Neuronal stem cell (in vitro differentiated cells): ENCODE results near the gene KLRF2.
"Not testable (repeated sequence)": the region's sequence is repeated elsewhere in the genome, so short reads cannot be mapped to it uniquely, and the experiment has no call there.

Source experiments
- DNase-seq: peaks from one replicate; pipeline ENCODE4 v3.0.0-alpha.2; 2013; ENCODE audit warnings: low spot score
- H2AFZ ChIP-seq: one replicate; pipeline ENCODE4 v1.6.1; 2013; ENCODE audit warnings: mild to moderate bottlenecking, low read length, inconsistent platforms
- H2AK5ac ChIP-seq: 2 replicates; pipeline ENCODE4 v1.6.1; 2013; ENCODE audit warnings: low read depth, mild to moderate bottlenecking, inconsistent platforms, low read length, moderate library complexity, mixed read lengths
- H2BK120ac ChIP-seq: 2 replicates; pipeline ENCODE4 v1.6.1; 2013; ENCODE audit warnings: low read depth, mild to moderate bottlenecking, inconsistent platforms, low read length, moderate library complexity, mixed read lengths
- H2BK12ac ChIP-seq: one replicate; pipeline ENCODE4 v1.6.1; 2013; ENCODE audit warnings: low read length, inconsistent platforms
- H2BK15ac ChIP-seq: 2 replicates; pipeline ENCODE4 v1.6.1; 2013; ENCODE audit warnings: mild to moderate bottlenecking, low read length, inconsistent platforms, mixed read lengths
- H2BK5ac ChIP-seq: one replicate; pipeline ENCODE4 v1.6.1; 2013; ENCODE audit warnings: inconsistent platforms, mild to moderate bottlenecking, low read length, moderate library complexity
- H3K14ac ChIP-seq: one replicate; pipeline ENCODE4 v1.6.1; 2013; ENCODE audit warnings: low read length, inconsistent platforms
- H3K18ac ChIP-seq: 2 replicates; pipeline ENCODE4 v1.6.1; 2013; ENCODE audit warnings: low read length, inconsistent platforms
- H3K23ac ChIP-seq: 2 replicates; pipeline ENCODE4 v1.6.1; 2013; ENCODE audit warnings: low read depth, mild to moderate bottlenecking, mixed read lengths, low read length, inconsistent platforms; ENCODE audit not compliant: poor library complexity
- H3K27ac ChIP-seq: replicated peaks from 3 replicates; pipeline ENCODE4 v1.5.1; 2013; ENCODE audit warnings: low read length, inconsistent platforms
- H3K27me3 ChIP-seq, 3 experiments: 2 replicates each; pipeline ENCODE4 v1.6.1; 2013; ENCODE audit warnings: low read length in 3 of 3, mild to moderate bottlenecking in 2 of 3, inconsistent platforms in 1 of 3, low read depth in 1 of 3, mixed read lengths in 1 of 3, moderate library complexity in 1 of 3; ENCODE audit not compliant: control insufficient read depth in 3 of 3, insufficient read depth in 3 of 3
- H3K36me3 ChIP-seq, 2 donors: replicated peaks in 1 of 2; 2 replicates each; pipeline ENCODE4 v1.6.1; 2013; ENCODE audit warnings: low read length in 2 of 2; ENCODE audit not compliant: control insufficient read depth in 2 of 2, insufficient read depth in 2 of 2
- H3K4ac ChIP-seq: 2 replicates; pipeline ENCODE4 v1.6.1; 2013; ENCODE audit warnings: inconsistent platforms, mild to moderate bottlenecking, low read length, moderate library complexity
- H3K4me1 ChIP-seq, 2 donors: 1 replicate in 1 of 2; 2 replicates in 1 of 2; pipeline ENCODE4 v1.6.1; 2013; ENCODE audit warnings: low read length in 2 of 2, low read depth in 1 of 2; ENCODE audit not compliant: control insufficient read depth in 2 of 2, insufficient read depth in 1 of 2
- H3K4me2 ChIP-seq: one replicate; pipeline ENCODE4 v1.6.1; 2013; ENCODE audit warnings: mild to moderate bottlenecking, low read length, inconsistent platforms; ENCODE audit not compliant: insufficient read depth, poor library complexity, severe bottlenecking
- H3K4me3 ChIP-seq, 2 donors: 2 replicates each; pipeline ENCODE4 v1.5.1; 2013; ENCODE audit warnings: low read length in 2 of 2, mild to moderate bottlenecking in 2 of 2, inconsistent platforms in 1 of 2, moderate library complexity in 1 of 2
- H3K79me1 ChIP-seq: one replicate; pipeline ENCODE4 v1.6.1; 2013; ENCODE audit warnings: low read depth, mild to moderate bottlenecking, inconsistent platforms, low read length, moderate library complexity
- H3K9ac ChIP-seq: one replicate; pipeline ENCODE4 v1.6.1; 2013; ENCODE audit warnings: mild to moderate bottlenecking, low read depth, low read length, inconsistent platforms; ENCODE audit not compliant: poor library complexity
- H3K9me3 ChIP-seq, 2 donors: replicated peaks in 1 of 2; 2 replicates each; pipeline versions ENCODE3 to v1.6.1; 2013; ENCODE audit warnings: low read length in 2 of 2, mild to moderate bottlenecking in 2 of 2, inconsistent platforms in 1 of 2, low read depth in 1 of 2, mixed read lengths in 1 of 2, moderate library complexity in 1 of 2; ENCODE audit not compliant: control insufficient read depth in 2 of 2, insufficient read depth in 1 of 2
- H4K8ac ChIP-seq: one replicate; pipeline ENCODE4 v1.6.1; 2013; ENCODE audit warnings: low read depth, mild to moderate bottlenecking, inconsistent platforms, low read length, moderate library complexity
- H4K91ac ChIP-seq: one replicate; pipeline ENCODE4 v1.6.1; 2013; ENCODE audit warnings: low read length, low read depth, mild to moderate bottlenecking, inconsistent platforms; ENCODE audit not compliant: poor library complexity
- WGBS, 2 donors: extraction: QIAGEN DNeasy Blood & Tissue Kit; methylation state at CpG; one replicate each; pipeline ENCODE4 v1.1.7; 2013; ENCODE audit warnings: missing lambda C conversion rate in 2 of 2, mixed read lengths in 1 of 2; ENCODE audit not compliant: insufficient read length in 2 of 2, insufficient replicate concordance in 1 of 2; ENCODE audit errors: extremely low coverage in 2 of 2; 5-methylcytosine and 5-hydroxymethylcytosine counted together

The KLRF2 gene

DNA sequence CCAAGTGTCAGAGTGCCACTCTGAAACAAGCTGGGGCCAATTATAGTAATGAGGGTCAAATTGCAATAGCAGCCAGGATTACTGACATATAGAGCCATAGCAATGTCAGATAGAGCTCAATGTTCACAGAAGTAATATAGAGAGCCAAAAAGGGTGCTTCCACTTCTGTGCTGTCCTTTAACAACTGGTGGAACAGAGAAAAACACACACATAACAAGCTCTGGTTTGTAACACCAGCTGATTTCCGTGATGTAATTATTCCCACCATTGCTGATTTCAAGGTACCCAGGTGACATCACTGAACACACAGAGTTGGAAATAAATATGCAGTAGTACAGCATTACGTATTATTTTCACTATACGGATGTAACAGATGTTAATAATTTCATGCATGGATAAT, 9.1 kb upstream of the KLRF2 start:
- Histone ChIP-seq H3K18ac (no peak overlapping the region), H3K14ac (no peak overlapping the region), H2AK5ac (no peak overlapping the region), H3K4me1 (peaks cover 0 to 3% of the 10 kb centered on the region in 2 donors), H2BK5ac (no peak overlapping the region), H2BK12ac (no peak overlapping the region), H3K23ac (no peak overlapping the region), H3K79me1 (no peaks in the 10 kb centered on the region), H3K27ac (no peak overlapping the region), H3K27me3 (no peaks in the 10 kb centered on the region), H3K36me3 (no peaks in the 10 kb centered on the region), H2BK15ac (no peak overlapping the region), H4K91ac (no peak overlapping the region), H3K4me2 (no peak overlapping the region), H2AFZ (no peak overlapping the region), H3K4ac (no peak overlapping the region), H3K9me3 (no peaks in the 10 kb centered on the region), H4K8ac (no peak overlapping the region), H3K9ac (no peak overlapping the region), H2BK120ac (no peak overlapping the region), H3K4me3 (no peak overlapping the region)
- no peak for DNase-seq
- WGBS, 2 donors: no CpG with 5 or more reads among the region's 3 CpGs

DNA sequence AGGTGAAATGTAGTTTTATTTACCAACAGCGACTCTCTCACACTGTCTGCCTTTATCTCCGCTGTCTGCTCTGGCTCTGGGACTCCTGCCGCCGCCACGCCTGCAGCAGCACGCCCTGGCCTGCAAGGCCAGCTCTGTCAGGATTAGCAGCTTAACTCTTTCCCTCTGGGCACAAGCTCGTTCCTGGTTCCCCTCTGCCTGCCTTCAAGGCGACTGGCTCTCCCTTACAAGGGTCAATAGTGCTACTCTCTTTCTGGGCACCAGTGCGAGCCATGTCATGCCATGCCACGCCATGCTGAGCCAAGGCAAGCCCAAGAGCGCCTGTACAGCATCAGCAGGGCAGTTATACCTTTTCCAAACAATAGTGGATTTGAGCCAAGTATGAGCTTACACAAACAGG, 8.5 kb upstream of the KLRF2 start:
- WGBS, 2 donors: no CpG with 5 or more reads among the region's 11 CpGs
- Histone ChIP-seq H2BK12ac (no peak overlapping the region), H2BK120ac (no peak overlapping the region), H3K9ac (no peak overlapping the region), H2BK5ac (no peak overlapping the region), H3K4me1 (peaks cover 0 to 3% of the 10 kb centered on the region in 2 donors), H2AK5ac (no peak overlapping the region), H2AFZ (no peak overlapping the region), H3K4me3 (no peak overlapping the region), H3K23ac (no peak overlapping the region), H3K27ac (no peak overlapping the region), H3K79me1 (no peaks in the 10 kb centered on the region), H3K18ac (no peak overlapping the region), H3K9me3 (no peaks in the 10 kb centered on the region), H3K14ac (no peak overlapping the region), H3K4ac (no peak overlapping the region), H4K8ac (no peak overlapping the region), H2BK15ac (no peak overlapping the region), H3K4me2 (no peak overlapping the region), H3K27me3 (no peaks in the 10 kb centered on the region), H4K91ac (no peak overlapping the region), H3K36me3 (no peaks in the 10 kb centered on the region)
- no peak for DNase-seq

DNA sequence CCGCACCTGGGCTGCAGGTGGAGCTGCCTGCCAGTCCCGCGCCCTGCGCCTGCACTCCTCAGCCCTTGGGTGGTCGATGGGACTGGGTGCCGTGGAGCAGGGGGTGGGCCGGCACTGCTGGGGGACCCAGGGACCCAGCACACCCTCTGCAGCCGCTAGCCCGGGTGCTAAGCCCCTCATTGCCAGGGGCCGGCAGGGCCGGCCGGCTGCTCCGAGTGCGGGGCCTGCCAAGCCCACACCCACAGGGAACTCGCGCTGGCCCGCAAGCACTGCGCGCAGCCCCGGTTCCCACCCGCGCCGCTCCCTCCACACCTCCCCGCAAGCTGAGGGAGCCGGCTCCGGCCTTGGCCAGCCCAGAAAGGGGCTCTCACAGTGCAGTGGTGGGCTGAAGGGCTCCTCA, 5.2 kb upstream of the KLRF2 start:
- not testable (repeated sequence) for H3K9me3 ChIP-seq, H3K27me3 ChIP-seq, H2BK15ac ChIP-seq, H2BK12ac ChIP-seq, H3K79me1 ChIP-seq, H3K18ac ChIP-seq, H3K27ac ChIP-seq, H2BK120ac ChIP-seq, H3K36me3 ChIP-seq, H3K14ac ChIP-seq, H2AK5ac ChIP-seq, H2AFZ ChIP-seq, H4K8ac ChIP-seq, H4K91ac ChIP-seq, H3K9ac ChIP-seq, DNase-seq, H3K4me3 ChIP-seq, H2BK5ac ChIP-seq, H3K4me2 ChIP-seq, H3K23ac ChIP-seq, H3K4ac ChIP-seq, H3K4me1 ChIP-seq
- no CpG with 5 or more reads among the region's 26 CpGs for WGBS, 2 donors

DNA sequence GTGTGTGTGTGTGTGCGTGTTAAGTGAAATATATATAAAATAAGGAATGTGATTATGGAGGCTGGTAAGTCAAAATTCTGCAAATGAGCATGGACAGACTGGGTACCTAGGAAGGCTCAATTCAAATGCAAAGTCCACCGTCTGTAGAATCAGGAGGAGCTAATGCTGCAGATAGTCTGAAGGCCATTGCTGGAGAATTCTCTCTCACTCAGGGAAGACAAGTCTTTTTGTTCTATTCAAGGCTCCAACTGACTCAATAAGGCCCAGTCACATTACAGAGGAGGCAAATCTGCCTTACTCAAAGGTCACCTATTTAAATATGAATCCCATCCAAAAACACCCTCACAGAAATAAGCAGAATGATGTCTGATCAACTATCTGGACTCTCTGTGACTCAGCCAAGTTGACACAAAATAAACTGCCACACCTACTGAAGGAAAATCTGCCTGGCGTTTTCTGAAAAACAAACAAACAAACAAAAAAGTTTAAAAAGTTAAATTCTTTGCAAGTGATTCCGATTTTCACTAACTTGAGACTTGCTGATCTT, 684 bp upstream of the KLRF2 start:
- H3K4me3 ChIP-seq: no peak overlapping the region
- no peak overlapping the region for H3K14ac ChIP-seq
- no peak overlapping the region for H3K23ac ChIP-seq
- no peak overlapping the region for H2BK5ac ChIP-seq
- no peak overlapping the region for H2AFZ ChIP-seq
- H3K36me3 ChIP-seq: no peaks in the 10 kb centered on the region
- H3K4me2 ChIP-seq: no peak overlapping the region
- no peak overlapping the region for H3K18ac ChIP-seq
- no peaks in the 10 kb centered on the region for H3K9me3 ChIP-seq
- DNase-seq: no peak
- no peaks in the 10 kb centered on the region for H3K27me3 ChIP-seq
- no peak overlapping the region for H2AK5ac ChIP-seq
- no peak overlapping the region for H2BK15ac ChIP-seq
- H2BK12ac ChIP-seq: no peak overlapping the region
- H2BK120ac ChIP-seq: no peak overlapping the region
- no peak overlapping the region for H4K8ac ChIP-seq
- H3K79me1 ChIP-seq: no peaks in the 10 kb centered on the region
- no peak overlapping the region for H3K27ac ChIP-seq
- H3K4me1 ChIP-seq: no peaks in the 10 kb centered on the region
- H3K4ac ChIP-seq: no peak overlapping the region
- no peak overlapping the region for H3K9ac ChIP-seq
- H4K91ac ChIP-seq: no peak overlapping the region
- 100% methylated on average over 1 of the region's 4 CpGs; no CpG with 5 or more reads in 1 of the 2 donors for WGBS, 2 donors
